Measurements from ENCODE around the gene SAMM50.

Gene SAMM50

GRCh38 chr22:43993072-43993760 lies 38.0 kb downstream of the SAMM50 start:
- TF ChIP-seq CTCF (conservative IDR thresholded peaks at IDR 0.05; ENCODE audit: low read depth) = peak; percentile 93
- peak; percentile 46 for DNase-seq (ENCODE audit: low spot score)
- H3K27ac ChIP-seq = no peak overlapping the region
- POLR2A ChIA-PET (ENCODE audit: low non-redundant PET) = no interaction called here
- CTCF ChIA-PET = interaction anchor here (0.5 to 2.3 kb wide), 18 partner anchors 8 to 922 kb away, joined by 3 to 30 read pairs (median 4); no protein-coding TSS in a partner anchor

- CTCF ChIA-PET = interaction anchor here (1.4 to 2.3 kb wide), 3 partner anchors 93 to 632 kb away, joined by 5 to 30 read pairs (median 24); no protein-coding TSS in a partner anchor
- POLR2A ChIA-PET (ENCODE audit: low non-redundant PET) = no interaction called here
- TF ChIP-seq CTCF (conservative IDR thresholded peaks at IDR 0.05; ENCODE audit: low read depth) = no peak
- no peak overlapping the region for H3K27ac ChIP-seq
- no peak for DNase-seq (ENCODE audit: low spot score)
Measured at GRCh38 chr22:43994006-43994405, 38.8 kb downstream of the SAMM50 start.

- ChIA-PET POLR2A (ENCODE audit: low non-redundant PET) (no interaction called here), CTCF (no interaction called here)
- DNase-seq (ENCODE audit: low spot score) = no peak
- no peak for TF ChIP-seq CTCF (conservative IDR thresholded peaks at IDR 0.05; ENCODE audit: low read depth)
- H3K27ac ChIP-seq = no peak overlapping the region
Measured at GRCh38 chr22:43994416-43994815, 39.2 kb downstream of the SAMM50 start.

- no peak overlapping the region for H3K27ac ChIP-seq
- no peak for TF ChIP-seq CTCF (conservative IDR thresholded peaks at IDR 0.05; ENCODE audit: low read depth)
- no peak for DNase-seq (ENCODE audit: low spot score)
- ChIA-PET POLR2A (ENCODE audit: low non-redundant PET) (no interaction called here), CTCF (interaction anchor here (0.6 kb wide), 1 partner anchor 641 kb away, joined by 3 read pairs; no protein-coding TSS in a partner anchor)
Measured at GRCh38 chr22:43995057-43995685, 39.9 kb downstream of the SAMM50 start.

GRCh38 chr22:43995798-43996169 lies 40.5 kb downstream of the SAMM50 start:
- H3K27ac ChIP-seq = no peak overlapping the region
- DNase-seq (ENCODE audit: low spot score) = no peak
- POLR2A ChIA-PET (ENCODE audit: low non-redundant PET) = no interaction called here
- no peak for TF ChIP-seq CTCF (conservative IDR thresholded peaks at IDR 0.05; ENCODE audit: low read depth)
- CTCF ChIA-PET = no interaction called here

- POLR2A ChIA-PET (ENCODE audit: low non-redundant PET) = no interaction called here
Measured at GRCh38 chr22:43996170-43996980, 41.1 kb downstream of the SAMM50 start.

More at GRCh38 chr22:43996170-43996980, 41.1 kb downstream of the SAMM50 start:
- no peak for TF ChIP-seq CTCF (conservative IDR thresholded peaks at IDR 0.05; ENCODE audit: low read depth)
- DNase-seq (ENCODE audit: low spot score) = no peak
- H3K27ac ChIP-seq = no peak overlapping the region
- CTCF ChIA-PET = no interaction called here

Measured in RWPE1 (cell line).